CD4-positive, alpha-beta T cell (primary cell): ENCODE measurements around the gene TMEM108. TPM values are rescaled to one million over a fixed set of nuclear protein-coding genes. Genes with fewer than 3 reads are reported as not detected.

Experiments
- ATAC-seq: fragments of 200-7000 bp; cut with Tn5 transposase; one replicate; pipeline ENCODE4 v1.10.0; 2022; ENCODE audit warnings: mild to moderate bottlenecking; ENCODE audit not compliant: poor library complexity
- CTCF ChIA-PET: fragments of 350-600 bp; sonication (Branson Sonifier 250); formaldehyde crosslinking; loops from one replicate; lab custom pipeline; 2021; ENCODE audit warnings: antibody characterized with exemption, inconsistent platforms; lab: Charles Lee
- POLR2A ChIA-PET: fragments of 350-600 bp; sonication (Branson Sonifier 250); formaldehyde crosslinking; loops from one replicate; lab custom pipeline; 2021; ENCODE audit warnings: antibody characterized with exemption, inconsistent platforms; lab: Charles Lee
- DNase-seq, 14 experiments: peaks; one replicate each; pipeline ENCODE4 v3.0.0-alpha.2; 2013 to 2020; ENCODE audit warnings: mixed read lengths in 2 of 14
- H3K27ac ChIP-seq, 2 donors: one replicate each; pipeline versions ENCODE4 v1.5.1 to v1.7.0; 2013; ENCODE audit warnings: low read length in 2 of 2, low read depth in 1 of 2, mild to moderate bottlenecking in 1 of 2
- H3K27me3 ChIP-seq, 2 experiments: 1 replicate in 1 of 2; 2 replicates in 1 of 2; pipeline versions ENCODE4 v1.6.1 to v1.7.0; 2013; ENCODE audit warnings: low read length in 2 of 2, control low read depth in 1 of 2, mild to moderate bottlenecking in 1 of 2, moderate library complexity in 1 of 2; ENCODE audit not compliant: insufficient read depth in 2 of 2, control insufficient read depth in 1 of 2
- H3K36me3 ChIP-seq: one replicate; pipeline ENCODE4 v1.6.1; 2013; ENCODE audit warnings: low read length, control low read depth; ENCODE audit not compliant: insufficient read depth
- H3K4me1 ChIP-seq: one replicate; pipeline ENCODE4 v1.6.1; 2013; ENCODE audit warnings: low read length, control low read depth; ENCODE audit not compliant: insufficient read depth
- H3K4me3 ChIP-seq: one replicate; pipeline ENCODE4 v1.5.1; 2013; ENCODE audit warnings: mild to moderate bottlenecking, low read length, moderate library complexity
- H3K9me3 ChIP-seq, 2 experiments: 1 replicate in 1 of 2; 2 replicates in 1 of 2; pipeline versions ENCODE4 v1.6.1 to v1.7.0; 2013; ENCODE audit warnings: low read length in 2 of 2, mild to moderate bottlenecking in 2 of 2, control low read depth in 1 of 2, moderate library complexity in 1 of 2; ENCODE audit not compliant: control insufficient read depth in 1 of 2, insufficient read depth in 1 of 2
- H3K27ac Mint-ChIP-seq: one replicate; pipeline ENCODE4 v1.8.0; 2020; ENCODE audit warnings: mixed read lengths
- H3K27me3 Mint-ChIP-seq: one replicate; pipeline ENCODE4 v1.8.0; 2021; ENCODE audit warnings: mixed read lengths
- H3K36me3 Mint-ChIP-seq: one replicate; pipeline ENCODE4 v1.8.0; 2021; ENCODE audit warnings: low read depth, mixed read lengths
- H3K4me1 Mint-ChIP-seq: one replicate; pipeline ENCODE4 v1.8.0; 2021; ENCODE audit warnings: low read depth, mixed read lengths
- H3K4me3 Mint-ChIP-seq: one replicate; pipeline ENCODE4 v1.8.0; 2020; ENCODE audit warnings: mild to moderate bottlenecking, mixed read lengths
- H3K9me3 Mint-ChIP-seq: one replicate; pipeline ENCODE4 v1.8.0; 2020; ENCODE audit warnings: mixed read lengths
- intact Hi-C, 2 experiments: fragments of 100-400 bp; cut with DNase I in 1 of 2; cut with micrococcal nuclease in 1 of 2; formaldehyde crosslinking; loops; one replicate each; pipeline versions ENCODE4 v1.15.1 to v1.9.0; 2023 to 2025; cut with DNase I, micrococcal nuclease
- total RNA-seq, 174 experiments: library from RNA in 2 of 174; stranded (reverse) in 2 of 174; gene quantifications; one replicate each; pipeline ENCODE4 v1.2.3 and lab custom pipeline; 2021 to 2026
- TF ChIP-seq, protein P1 (sequence below): fragments of 200-600 bp; IDR thresholded peaks from one replicate; pipeline ENCODE4 v1.8.0; 2022; ENCODE audit warnings: antibody characterized with exemption, mild to moderate bottlenecking

The TMEM108 gene
- total RNA-seq, 2 experiments from 2014 or later = not detected

DNA sequence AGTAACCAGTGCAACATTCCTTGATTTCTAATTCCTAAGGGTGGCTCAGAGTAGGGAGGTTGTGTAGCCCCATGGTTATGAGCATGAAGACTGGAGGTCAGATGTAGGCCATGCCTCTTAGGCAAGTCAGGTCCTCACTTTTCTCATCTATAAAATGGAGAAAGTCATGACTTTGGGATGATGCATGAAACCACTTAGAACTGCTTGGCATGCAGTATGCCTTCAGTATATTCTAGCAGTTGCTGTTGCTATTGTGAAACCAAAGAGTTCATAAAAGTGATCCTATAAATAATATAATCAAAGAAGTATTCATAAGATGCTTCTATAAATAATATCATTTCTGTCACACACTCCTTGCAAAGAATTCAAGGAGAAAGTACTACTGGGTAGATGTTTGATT is 65.5 kb downstream of the TMEM108 start:
- ChIA-PET POLR2A (no interaction called here), CTCF (no interaction called here)
- H3K27me3 ChIP-seq = no peaks in the 10 kb centered on the region
- no peaks in the 10 kb centered on the region for H3K4me1 ChIP-seq
- no peaks in the 10 kb centered on the region for H3K9me3 ChIP-seq
- no peak overlapping the region for H3K4me3 ChIP-seq
- no peak overlapping the region for H3K27ac ChIP-seq
- intact Hi-C loops = no loop called here
- no peak for DNase-seq
- H3K4me3 Mint-ChIP-seq = no peak overlapping the region
- no peak for ATAC-seq
- no peak overlapping the region for H3K27ac Mint-ChIP-seq
- no peaks in the 10 kb centered on the region for H3K36me3 Mint-ChIP-seq
- no peaks in the 10 kb centered on the region for H3K36me3 ChIP-seq
- H3K9me3 Mint-ChIP-seq = no peaks in the 10 kb centered on the region
- peaks cover 7% of the 10 kb centered on the region for H3K27me3 Mint-ChIP-seq
- H3K4me1 Mint-ChIP-seq = no peaks in the 10 kb centered on the region
- TF ChIP-seq, protein P1, sequence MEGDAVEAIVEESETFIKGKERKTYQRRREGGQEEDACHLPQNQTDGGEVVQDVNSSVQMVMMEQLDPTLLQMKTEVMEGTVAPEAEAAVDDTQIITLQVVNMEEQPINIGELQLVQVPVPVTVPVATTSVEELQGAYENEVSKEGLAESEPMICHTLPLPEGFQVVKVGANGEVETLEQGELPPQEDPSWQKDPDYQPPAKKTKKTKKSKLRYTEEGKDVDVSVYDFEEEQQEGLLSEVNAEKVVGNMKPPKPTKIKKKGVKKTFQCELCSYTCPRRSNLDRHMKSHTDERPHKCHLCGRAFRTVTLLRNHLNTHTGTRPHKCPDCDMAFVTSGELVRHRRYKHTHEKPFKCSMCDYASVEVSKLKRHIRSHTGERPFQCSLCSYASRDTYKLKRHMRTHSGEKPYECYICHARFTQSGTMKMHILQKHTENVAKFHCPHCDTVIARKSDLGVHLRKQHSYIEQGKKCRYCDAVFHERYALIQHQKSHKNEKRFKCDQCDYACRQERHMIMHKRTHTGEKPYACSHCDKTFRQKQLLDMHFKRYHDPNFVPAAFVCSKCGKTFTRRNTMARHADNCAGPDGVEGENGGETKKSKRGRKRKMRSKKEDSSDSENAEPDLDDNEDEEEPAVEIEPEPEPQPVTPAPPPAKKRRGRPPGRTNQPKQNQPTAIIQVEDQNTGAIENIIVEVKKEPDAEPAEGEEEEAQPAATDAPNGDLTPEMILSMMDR = no peak

GRCh38 chr3:133106169-133106568 is 68.0 kb downstream of the TMEM108 start:
- no peak overlapping the region for H3K27ac ChIP-seq
- H3K4me3 ChIP-seq = no peak overlapping the region
- no peaks in the 10 kb centered on the region for H3K27me3 ChIP-seq
- no peak overlapping the region for H3K4me3 Mint-ChIP-seq
- CTCF ChIA-PET = interaction anchor here (0.7 kb wide), 1 partner anchor 17 kb away, joined by 3 read pairs; no protein-coding TSS in a partner anchor
- no peaks in the 10 kb centered on the region for H3K4me1 Mint-ChIP-seq
- POLR2A ChIA-PET = no interaction called here
- intact Hi-C loops = no loop called here
- ATAC-seq (no peak), DNase-seq (no peak)
- no peaks in the 10 kb centered on the region for H3K4me1 ChIP-seq
- TF ChIP-seq, protein P1 = no peak
- H3K27ac Mint-ChIP-seq = no peak overlapping the region
- no peaks in the 10 kb centered on the region for H3K9me3 ChIP-seq
- no peaks in the 10 kb centered on the region for H3K36me3 Mint-ChIP-seq
- no peaks in the 10 kb centered on the region for H3K36me3 ChIP-seq
- peaks cover 15% of the 10 kb centered on the region for H3K27me3 Mint-ChIP-seq
- H3K9me3 Mint-ChIP-seq = no peaks in the 10 kb centered on the region

- CTCF ChIA-PET = no interaction called here
- DNase-seq = no peak
- no peaks in the 10 kb centered on the region for H3K9me3 Mint-ChIP-seq
Observed at GRCh38 chr3:133112666-133113065, 74.5 kb downstream of the TMEM108 start.

More at GRCh38 chr3:133112666-133113065, 74.5 kb downstream of the TMEM108 start:
- Mint-ChIP-seq H3K36me3 (no peaks in the 10 kb centered on the region), H3K4me1 (no peaks in the 10 kb centered on the region), H3K4me3 (no peak overlapping the region), H3K27ac (no peak overlapping the region), H3K27me3 (peaks cover 9% of the 10 kb centered on the region)
- TF ChIP-seq, protein P1 = no peak
- intact Hi-C loops = no loop called here
- POLR2A ChIA-PET = no interaction called here
- H3K27ac ChIP-seq = no peak overlapping the region
- H3K4me3 ChIP-seq = no peak overlapping the region
- no peaks in the 10 kb centered on the region for H3K27me3 ChIP-seq
- H3K36me3 ChIP-seq = no peaks in the 10 kb centered on the region
- H3K4me1 ChIP-seq = no peaks in the 10 kb centered on the region
- H3K9me3 ChIP-seq = no peaks in the 10 kb centered on the region
- no peak for ATAC-seq
